OCI-LY1 (cell line): ENCODE data around the gene AMBRA1.

ENCODE experiments used
- H2AFZ ChIP-seq: fragments of 200-600 bp; sonication (generic), shearing (Covaris generic); 2 replicates; pipeline ENCODE4 v1.6.0; 2014; ENCODE audit warnings: antibody characterized with exemption, mild to moderate bottlenecking, low read length
- H3F3A ChIP-seq: fragments of 200-600 bp; sonication (generic), shearing (Covaris generic); 2 replicates; pipeline ENCODE4 v1.6.0; 2014; ENCODE audit warnings: mild to moderate bottlenecking, antibody characterized with exemption, low read length, moderate library complexity; ENCODE audit not compliant: insufficient read depth
- H3K27ac ChIP-seq: fragments of 200-600 bp; sonication (generic); 2 replicates; pipeline ENCODE4 v1.5.1; 2014; ENCODE audit warnings: low read length, mixed run types, mild to moderate bottlenecking, low read depth; ENCODE audit not compliant: poor library complexity, severe bottlenecking
- H3K27me3 ChIP-seq: fragments of 200-600 bp; sonication (generic); 2 replicates; pipeline ENCODE4 v1.6.0; 2014; ENCODE audit warnings: antibody characterized with exemption, mild to moderate bottlenecking, low read length, moderate library complexity; ENCODE audit not compliant: insufficient read depth
- H3K36me3 ChIP-seq: fragments of 200-600 bp; sonication (generic); 2 replicates; pipeline ENCODE4 v1.6.1; 2014; ENCODE audit warnings: mild to moderate bottlenecking, antibody characterized with exemption, low read length, moderate library complexity, mixed read lengths; ENCODE audit not compliant: insufficient read depth
- H3K4me1 ChIP-seq: fragments of 200-600 bp; sonication (generic); 2 replicates; pipeline ENCODE4 v1.5.1; 2014; ENCODE audit warnings: mild to moderate bottlenecking, low read length, moderate library complexity; ENCODE audit not compliant: insufficient read depth, severe bottlenecking
- H3K4me2 ChIP-seq: fragments of 200-600 bp; sonication (generic), shearing (Covaris generic); 2 replicates; pipeline ENCODE4 v1.6.1; 2014; ENCODE audit warnings: low read length
- H3K4me3 ChIP-seq: fragments of 200-600 bp; sonication (generic); 2 replicates; pipeline ENCODE4 v1.5.1; 2014; ENCODE audit warnings: low read length, low read depth, mild to moderate bottlenecking, mixed read lengths; ENCODE audit not compliant: poor library complexity, severe bottlenecking
- H3K79me2 ChIP-seq: fragments of 200-600 bp; shearing (Covaris generic); 2 replicates; pipeline ENCODE4 v1.6.1; 2016; ENCODE audit warnings: mixed run types, low read length, mixed read lengths; ENCODE audit not compliant: insufficient read depth
- H3K9ac ChIP-seq: fragments of 200-600 bp; sonication (generic), shearing (Covaris generic); 2 replicates; pipeline ENCODE4 v1.6.1; 2014; ENCODE audit warnings: mild to moderate bottlenecking, low read length, mixed read lengths
- H3K9me2 ChIP-seq: fragments of 200-600 bp; sonication (generic), shearing (Covaris generic); 2 replicates; pipeline ENCODE4 v1.6.1; 2014; ENCODE audit warnings: low read depth, mild to moderate bottlenecking, low read length, mixed read lengths
- H3K9me3 ChIP-seq: fragments of 200-600 bp; shearing (Covaris generic); 2 replicates; pipeline ENCODE4 v1.6.1; 2014; ENCODE audit warnings: low read length, mixed read lengths
- H4K20me1 ChIP-seq: fragments of 200-600 bp; sonication (generic), shearing (Covaris generic); 2 replicates; pipeline ENCODE4 v1.6.0; 2016; ENCODE audit warnings: mild to moderate bottlenecking, low read length; ENCODE audit not compliant: insufficient read depth
- CTCF ChIP-seq: fragments of 200-600 bp; sonication (generic), shearing (Covaris generic); IDR thresholded peaks from 2 replicates; pipeline ENCODE4 v1.5.1; 2017; ENCODE audit warnings: mild to moderate bottlenecking, antibody characterized with exemption, low read length, moderate library complexity, mixed read lengths
- EZH2 ChIP-seq: fragments of 200-600 bp; sonication (generic), shearing (Covaris generic); IDR thresholded peaks from 2 replicates; pipeline ENCODE4 v1.8.0; 2017; ENCODE audit warnings: borderline replicate concordance, mixed run types, mild to moderate bottlenecking, antibody characterized with exemption, low read length, moderate library complexity, mixed read lengths

AMBRA1 gene

GRCh38 chr11:46594785-46595184 is 962 bp upstream of the AMBRA1 start:
- Histone ChIP-seq H3K36me3 (no peaks in the 10 kb centered on the region), H3F3A (no peaks in the 10 kb centered on the region), H3K27me3 (no peaks in the 10 kb centered on the region), H3K79me2 (peaks cover 38% of the 10 kb centered on the region), H3K9me2 (no peaks in the 10 kb centered on the region), H3K4me1 (peaks cover 37% of the 10 kb centered on the region), H3K9ac (no peak overlapping the region; the same call in 1 of the 2 replicates), H3K4me3 (no peak overlapping the region), H2AFZ (peak overlapping the region; percentile 87; the same call in 1 of the 2 replicates), H4K20me1 (no peaks in the 10 kb centered on the region), H3K4me2 (no peak overlapping the region; the same call in 1 of the 2 replicates), H3K9me3 (no peaks in the 10 kb centered on the region), H3K27ac (peak overlapping the region; percentile 62)
- TF ChIP-seq EZH2 (no peak), CTCF (no peak)

GRCh38 chr11:46594374-46594700 is 514 bp upstream of the AMBRA1 start:
- Histone ChIP-seq H3K79me2 (peaks cover 43% of the 10 kb centered on the region), H3K9me3 (no peaks in the 10 kb centered on the region), H3K4me3 (peak overlapping the region; percentile 93), H3K36me3 (no peaks in the 10 kb centered on the region), H3K27me3 (no peaks in the 10 kb centered on the region), H3K9me2 (no peaks in the 10 kb centered on the region), H4K20me1 (no peaks in the 10 kb centered on the region), H3K9ac (peak overlapping the region; percentile 81), H3K27ac (peak overlapping the region; percentile 62), H3K4me1 (peaks cover 37% of the 10 kb centered on the region), H2AFZ (peak overlapping the region; percentile 87; the same call in 1 of the 2 replicates), H3K4me2 (peak overlapping the region; percentile 93), H3F3A (no peaks in the 10 kb centered on the region)
- no peak for TF ChIP-seq CTCF

- Histone ChIP-seq H2AFZ (no peak overlapping the region), H3K4me2 (peak overlapping the region; percentile 30; the same call in 1 of the 2 replicates), H3K79me2 (peaks cover 75% of the 10 kb centered on the region), H3K27ac (no peak overlapping the region), H3K4me1 (peaks cover 37% of the 10 kb centered on the region), H3K36me3 (no peaks in the 10 kb centered on the region; the same call in 1 of the 2 replicates), H3K9ac (no peak overlapping the region; the same call in 1 of the 2 replicates), H3K9me3 (no peaks in the 10 kb centered on the region), H3K27me3 (no peaks in the 10 kb centered on the region), H3F3A (no peaks in the 10 kb centered on the region), H3K4me3 (peak overlapping the region; percentile 17), H3K9me2 (no peaks in the 10 kb centered on the region), H4K20me1 (no peaks in the 10 kb centered on the region)
- no peak for TF ChIP-seq CTCF
- TF ChIP-seq EZH2 = no peak
Measured at GRCh38 chr11:46590740-46591605, 2.9 kb downstream of the AMBRA1 start.
